Endodermal cell (in vitro differentiated cells): ENCODE measurements around the gene CFI. TPM values are rescaled to one million over a fixed set of nuclear protein-coding genes. Genes with fewer than 3 reads are reported as not detected.

ENCODE experiments used
- DNase-seq: peaks from one replicate; pipeline ENCODE4 v3.0.0-alpha.2; 2017
- H3K27ac ChIP-seq: 2 replicates; pipeline ENCODE4 v1.5.1; 2013; ENCODE audit warnings: mild to moderate bottlenecking, low read depth, low read length, moderate library complexity
- H3K27me3 ChIP-seq: 2 replicates; pipeline ENCODE4 v1.6.1; 2013; ENCODE audit warnings: mild to moderate bottlenecking, low read length, moderate library complexity; ENCODE audit not compliant: insufficient read depth, control insufficient read depth, poor library complexity, severe bottlenecking
- H3K36me3 ChIP-seq: 2 replicates; pipeline ENCODE4 v1.7.0; 2013; ENCODE audit warnings: mild to moderate bottlenecking, low read length, moderate library complexity; ENCODE audit not compliant: control insufficient read depth, insufficient read depth
- H3K4me1 ChIP-seq: one replicate; pipeline ENCODE4 v1.7.0; 2013; ENCODE audit warnings: low read length; ENCODE audit not compliant: control insufficient read depth, insufficient read depth
- H3K4me3 ChIP-seq: 2 replicates; pipeline ENCODE4 v1.5.1; 2013; ENCODE audit warnings: mild to moderate bottlenecking, low read length, moderate library complexity
- H3K9ac ChIP-seq: 2 replicates; pipeline ENCODE4 v1.6.1; 2013; ENCODE audit warnings: mild to moderate bottlenecking, low read length, moderate library complexity; ENCODE audit not compliant: poor library complexity, severe bottlenecking; ENCODE audit errors: extremely low read depth
- H3K9me3 ChIP-seq: 2 replicates; pipeline ENCODE4 v1.6.1; 2013; ENCODE audit warnings: mild to moderate bottlenecking, low read length, moderate library complexity; ENCODE audit not compliant: control insufficient read depth
- H3K27ac Mint-ChIP-seq: 2 replicates; pipeline ENCODE4 v1.8.0; 2020; ENCODE audit warnings: mixed read lengths
- H3K27me3 Mint-ChIP-seq: 2 replicates; pipeline ENCODE4 v1.8.0; 2021; ENCODE audit warnings: mild to moderate bottlenecking, mixed read lengths; ENCODE audit not compliant: insufficient read depth
- H3K36me3 Mint-ChIP-seq: 2 replicates; pipeline ENCODE4 v1.8.0; 2020; ENCODE audit warnings: low read depth, mixed read lengths
- H3K4me1 Mint-ChIP-seq: 2 replicates; pipeline ENCODE4 v1.8.0; 2020; ENCODE audit warnings: mixed read lengths
- H3K4me3 Mint-ChIP-seq: 2 replicates; pipeline ENCODE4 v1.8.0; 2020; ENCODE audit warnings: mild to moderate bottlenecking, moderate library complexity, mixed read lengths
- H3K9me3 Mint-ChIP-seq: 2 replicates; pipeline ENCODE4 v1.8.0; 2020; ENCODE audit warnings: mild to moderate bottlenecking, mixed read lengths
- CTCF ChIP-seq: fragments of 200-600 bp; sonication (generic); conservative IDR thresholded peaks from 2 replicates; pipeline ENCODE4 v1.5.0; 2021; ENCODE audit warnings: antibody characterized with exemption, mild to moderate bottlenecking
- WGBS, 2 experiments: methylation state at CpG; one replicate each; pipeline versions ENCODE4 v1.1.5 to v1.1.7; 2013; ENCODE audit warnings: missing lambda C conversion rate in 2 of 2, mixed read lengths in 1 of 2; ENCODE audit not compliant: insufficient coverage in 1 of 2, insufficient read length in 1 of 2; 5-methylcytosine and 5-hydroxymethylcytosine counted together
- total RNA-seq, 2 donors: library from RNA; stranded (reverse); fragmentation: NEBNext Ultra II Directional in 1 of 2; extraction: Animal tissue kit (Norgen Biotek cat#: 25700) in 1 of 2; gene quantifications; 2 replicates in 1 of 2; 3 replicates in 1 of 2; pipeline ENCODE4 v1.2.1, GENCODE V29; 2021

The CFI gene
- total RNA-seq, 2 donors from 2014 or later = not detected

GRCh38 chr4:109821185-109821584 lies 19.4 kb upstream of the CFI start:
- 38% methylated on average over 1 of the region's 2 CpGs; no CpG with 5 or more reads in 1 of the 2 experiments for WGBS, 2 experiments
- H3K36me3 Mint-ChIP-seq = peaks cover 70% of the 10 kb centered on the region

GRCh38 chr4:109820563-109820962 lies 18.8 kb upstream of the CFI start:
- H3K36me3 ChIP-seq = peaks cover 81% of the 10 kb centered on the region
- H3K4me1 ChIP-seq = no peaks in the 10 kb centered on the region

More at GRCh38 chr4:109821185-109821584, 19.4 kb upstream of the CFI start:
- H3K4me1 ChIP-seq = no peaks in the 10 kb centered on the region
- no peaks in the 10 kb centered on the region for H3K27me3 ChIP-seq
- H3K4me3 Mint-ChIP-seq = no peak overlapping the region
- H3K9ac ChIP-seq = no peak overlapping the region
- H3K27ac Mint-ChIP-seq = no peak overlapping the region
- H3K4me1 Mint-ChIP-seq = peaks cover 27% of the 10 kb centered on the region
- no peaks in the 10 kb centered on the region for H3K9me3 Mint-ChIP-seq
- H3K36me3 ChIP-seq = peaks cover 84% of the 10 kb centered on the region
- TF ChIP-seq CTCF = no peak
- no peak overlapping the region for H3K27ac ChIP-seq
- no peaks in the 10 kb centered on the region for H3K9me3 ChIP-seq
- no peak for DNase-seq
- no peak overlapping the region for H3K4me3 ChIP-seq
- no peaks in the 10 kb centered on the region for H3K27me3 Mint-ChIP-seq

GRCh38 chr4:109818268-109818667 lies 16.5 kb upstream of the CFI start:
- Mint-ChIP-seq H3K27ac (no peak overlapping the region), H3K4me1 (peaks cover 27% of the 10 kb centered on the region), H3K4me3 (no peak overlapping the region), H3K36me3 (peaks cover 56% of the 10 kb centered on the region), H3K27me3 (no peaks in the 10 kb centered on the region), H3K9me3 (no peaks in the 10 kb centered on the region)
- WGBS, 2 experiments = 97% methylated on average over 4 of the region's 4 CpGs; no CpG with 5 or more reads in 1 of the 2 experiments
- Histone ChIP-seq H3K9ac (no peak overlapping the region), H3K4me1 (no peaks in the 10 kb centered on the region), H3K9me3 (no peaks in the 10 kb centered on the region), H3K27ac (no peak overlapping the region), H3K36me3 (peaks cover 59% of the 10 kb centered on the region), H3K27me3 (no peaks in the 10 kb centered on the region), H3K4me3 (no peak overlapping the region)
- no peak for TF ChIP-seq CTCF
- no peak for DNase-seq

More at GRCh38 chr4:109820563-109820962, 18.8 kb upstream of the CFI start:
- no peaks in the 10 kb centered on the region for H3K27me3 ChIP-seq
- Mint-ChIP-seq H3K27ac (no peak overlapping the region), H3K4me3 (no peak overlapping the region), H3K36me3 (peaks cover 68% of the 10 kb centered on the region), H3K27me3 (no peaks in the 10 kb centered on the region), H3K4me1 (peaks cover 27% of the 10 kb centered on the region), H3K9me3 (no peaks in the 10 kb centered on the region)
- TF ChIP-seq CTCF = no peak
- H3K9me3 ChIP-seq = no peaks in the 10 kb centered on the region
- H3K4me3 ChIP-seq = no peak overlapping the region
- no peak for DNase-seq
- H3K9ac ChIP-seq = no peak overlapping the region
- WGBS, 2 experiments = 90% methylated on average over 2 of the region's 2 CpGs
- H3K27ac ChIP-seq = no peak overlapping the region
